SK-N-SH treated with all-trans-retinoic acid at 6 μM for 48 hours (cell line): ENCODE measurements around the gene SYP.

Source experiments
- ARNTL ChIP-seq: fragments of 450-650 bp; formaldehyde crosslinking; IDR thresholded peaks from 2 replicates; pipeline ENCODE4 v1.5.0; 2020; ENCODE audit warnings: low read depth, mild to moderate bottlenecking, moderate library complexity, borderline replicate concordance
- BACH2 ChIP-seq: fragments of 250-450 bp; sonication (Bioruptor Pico); IDR thresholded peaks from 2 replicates; pipeline ENCODE4 v1.9.0; 2021; ENCODE audit warnings: mild to moderate bottlenecking, borderline replicate concordance
- CSRNP3 ChIP-seq: fragments of 250-450 bp; sonication (Bioruptor Pico); IDR thresholded peaks from 2 replicates; pipeline ENCODE4 v1.5.1; 2021; ENCODE audit warnings: mild to moderate bottlenecking, moderate library complexity
- ESRRG ChIP-seq: fragments of 250-450 bp; sonication (Bioruptor Pico); IDR thresholded peaks from 2 replicates; pipeline ENCODE4 v1.6.1; 2021; ENCODE audit warnings: mild to moderate bottlenecking
- PATZ1 ChIP-seq: fragments of 250-450 bp; sonication (Bioruptor Pico); IDR thresholded peaks from 2 replicates; pipeline ENCODE4 v1.8.0; 2020; ENCODE audit warnings: mild to moderate bottlenecking, moderate library complexity, borderline replicate concordance
- POU6F1 ChIP-seq: fragments of 250-450 bp; sonication (Bioruptor Pico); IDR thresholded peaks from 2 replicates; pipeline ENCODE4 v1.8.0; 2021; ENCODE audit warnings: low read depth, mild to moderate bottlenecking, moderate library complexity, borderline replicate concordance
- PPARA ChIP-seq: fragments of 250-450 bp; sonication (Bioruptor Pico); IDR thresholded peaks from 2 replicates; pipeline ENCODE4 v1.5.0; 2020; ENCODE audit warnings: mild to moderate bottlenecking, borderline replicate concordance
- RARB ChIP-seq: fragments of 250-450 bp; sonication (Bioruptor Pico); IDR thresholded peaks from 2 replicates; pipeline ENCODE4 v1.8.0; 2021; ENCODE audit warnings: mild to moderate bottlenecking, moderate library complexity
- SNAI2 ChIP-seq: fragments of 250-450 bp; sonication (Bioruptor Pico); IDR thresholded peaks from 2 replicates; pipeline ENCODE4 v1.5.0; 2020; ENCODE audit warnings: mild to moderate bottlenecking, moderate library complexity
- TOX ChIP-seq: fragments of 250-450 bp; sonication (Bioruptor Pico); IDR thresholded peaks from 2 replicates; pipeline ENCODE4 v1.8.0; 2021; ENCODE audit warnings: mild to moderate bottlenecking, moderate library complexity, borderline replicate concordance
- ZC3H10 ChIP-seq: fragments of 250-450 bp; sonication (Bioruptor Pico); IDR thresholded peaks from 2 replicates; pipeline ENCODE4 v1.5.1; 2021; ENCODE audit warnings: mild to moderate bottlenecking, moderate library complexity
- ZFP3 ChIP-seq: fragments of 250-450 bp; sonication (Bioruptor Pico); IDR thresholded peaks from 2 replicates; pipeline ENCODE4 v1.5.0; 2020; ENCODE audit warnings: mild to moderate bottlenecking, moderate library complexity
- ZNF70 ChIP-seq: fragments of 450-650 bp; formaldehyde crosslinking; IDR thresholded peaks from 2 replicates; pipeline ENCODE4 v1.5.0; 2020; ENCODE audit warnings: mild to moderate bottlenecking, moderate library complexity
- TF ChIP-seq, protein P1 (sequence below): fragments of 250-450 bp; sonication (Bioruptor Pico); IDR thresholded peaks from 2 replicates; pipeline ENCODE4 v1.5.1; 2020; ENCODE audit warnings: low read depth, mild to moderate bottlenecking, moderate library complexity

- TF ChIP-seq ESRRG (CRISPR knock-in tag) (no peak), PPARA (CRISPR knock-in tag) (no peak), CSRNP3 (CRISPR knock-in tag) (no peak), RARB (CRISPR knock-in tag) (no peak), BACH2 (CRISPR knock-in tag) (no peak), ZC3H10 (CRISPR knock-in tag) (no peak), ZFP3 (CRISPR knock-in tag) (no peak), PATZ1 (CRISPR knock-in tag) (no peak), TOX (CRISPR knock-in tag) (no peak), ARNTL (no peak), POU6F1 (CRISPR knock-in tag) (no peak), SNAI2 (CRISPR knock-in tag) (no peak), ZNF70 (no peak)
- TF ChIP-seq, protein P1, sequence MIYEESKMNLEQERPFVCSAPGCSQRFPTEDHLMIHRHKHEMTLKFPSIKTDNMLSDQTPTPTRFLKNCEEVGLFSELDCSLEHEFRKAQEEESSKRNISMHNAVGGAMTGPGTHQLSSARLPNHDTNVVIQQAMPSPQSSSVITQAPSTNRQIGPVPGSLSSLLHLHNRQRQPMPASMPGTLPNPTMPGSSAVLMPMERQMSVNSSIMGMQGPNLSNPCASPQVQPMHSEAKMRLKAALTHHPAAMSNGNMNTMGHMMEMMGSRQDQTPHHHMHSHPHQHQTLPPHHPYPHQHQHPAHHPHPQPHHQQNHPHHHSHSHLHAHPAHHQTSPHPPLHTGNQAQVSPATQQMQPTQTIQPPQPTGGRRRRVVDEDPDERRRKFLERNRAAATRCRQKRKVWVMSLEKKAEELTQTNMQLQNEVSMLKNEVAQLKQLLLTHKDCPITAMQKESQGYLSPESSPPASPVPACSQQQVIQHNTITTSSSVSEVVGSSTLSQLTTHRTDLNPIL (CRISPR knock-in tag): no peak
These were observed 11.4 kb downstream of the SYP start for GRCh38 chrX:49188468-49189076.
